ENCODE results near the gene RRAD.
"Not testable (repeated sequence)": the region's sequence is repeated elsewhere in the genome, so short reads cannot be mapped to it uniquely, and the experiment has no call there.

The RRAD gene

GRCh38 chr16:66961065-66961744 is 35.9 kb upstream of the RRAD start, which contains the start of gene CES3:
Gene CES3 (plus strand): TSS chr16:66961266. CDS start chr16:66961308, 42 bp downstream.
- no peak within 1 kb of the TSS for H3K4me3 ChIP-seq (ENCODE audit: insufficient read depth, low read depth, low read length, poor library complexity, severe bottlenecking)
- no peaks in the 10 kb centered on the region for H3K27me3 ChIP-seq (replicated peaks; ENCODE audit: control insufficient read depth, insufficient read depth, low read length, poor library complexity, severe bottlenecking)
- H3K9me3 ChIP-seq (ENCODE audit: control insufficient read depth, low read length): no peaks in the 10 kb centered on the region
- no peaks in the 10 kb centered on the region for H3K36me3 ChIP-seq (ENCODE audit: control insufficient read depth, insufficient read depth, low read length)
- DNase-seq: peak; percentile 8 to 28 (median 21)
- H3K4me1 ChIP-seq (ENCODE audit: control insufficient read depth, insufficient read depth, low read length, poor library complexity, severe bottlenecking): no peaks in the 10 kb centered on the region
- H3K27ac ChIP-seq (ENCODE audit: insufficient read depth, low read length, poor library complexity, severe bottlenecking): no peak within 1 kb of the TSS

- Histone ChIP-seq H3K27ac (ENCODE audit: insufficient read depth, low read length, poor library complexity, severe bottlenecking) (no peak overlapping the region), H3K9me3 (ENCODE audit: control insufficient read depth, low read length) (no peaks in the 10 kb centered on the region)
Observed at GRCh38 chr16:66960270-66960669, 34.9 kb upstream of the RRAD start.

GRCh38 chr16:66959704-66960161 is 34.4 kb upstream of the RRAD start:
- Histone ChIP-seq H3K27ac (ENCODE audit: insufficient read depth, low read length, poor library complexity, severe bottlenecking) (no peak overlapping the region), H3K27me3 (replicated peaks; ENCODE audit: control insufficient read depth, insufficient read depth, low read length, poor library complexity, severe bottlenecking) (no peaks in the 10 kb centered on the region), H3K9me3 (ENCODE audit: control insufficient read depth, low read length) (no peaks in the 10 kb centered on the region), H3K36me3 (ENCODE audit: control insufficient read depth, insufficient read depth, low read length) (no peaks in the 10 kb centered on the region), H3K4me3 (ENCODE audit: insufficient read depth, low read depth, low read length, poor library complexity, severe bottlenecking) (no peak overlapping the region), H3K4me1 (ENCODE audit: control insufficient read depth, insufficient read depth, low read length, poor library complexity, severe bottlenecking) (no peaks in the 10 kb centered on the region)
- DNase-seq: no peak

More at GRCh38 chr16:66960270-66960669, 34.9 kb upstream of the RRAD start:
- no peak for DNase-seq
- no peaks in the 10 kb centered on the region for H3K27me3 ChIP-seq (replicated peaks; ENCODE audit: control insufficient read depth, insufficient read depth, low read length, poor library complexity, severe bottlenecking)
- no peak overlapping the region for H3K4me3 ChIP-seq (ENCODE audit: insufficient read depth, low read depth, low read length, poor library complexity, severe bottlenecking)
- no peaks in the 10 kb centered on the region for H3K36me3 ChIP-seq (ENCODE audit: control insufficient read depth, insufficient read depth, low read length)
- no peaks in the 10 kb centered on the region for H3K4me1 ChIP-seq (ENCODE audit: control insufficient read depth, insufficient read depth, low read length, poor library complexity, severe bottlenecking)

GRCh38 chr16:66958857-66959703 is 33.7 kb upstream of the RRAD start:
- H3K9me3 ChIP-seq (ENCODE audit: control insufficient read depth, low read length): no peaks in the 10 kb centered on the region
- H3K27ac ChIP-seq (ENCODE audit: insufficient read depth, low read length, poor library complexity, severe bottlenecking): no peak overlapping the region
- H3K4me3 ChIP-seq (ENCODE audit: insufficient read depth, low read depth, low read length, poor library complexity, severe bottlenecking): no peak overlapping the region

GRCh38 chr16:66956154-66956457 is 30.8 kb upstream of the RRAD start:
- H3K27me3 ChIP-seq (replicated peaks; ENCODE audit: control insufficient read depth, insufficient read depth, low read length, poor library complexity, severe bottlenecking); H3K36me3 ChIP-seq (ENCODE audit: control insufficient read depth, insufficient read depth, low read length); H3K4me3 ChIP-seq (ENCODE audit: insufficient read depth, low read depth, low read length, poor library complexity, severe bottlenecking); H3K27ac ChIP-seq (ENCODE audit: insufficient read depth, low read length, poor library complexity, severe bottlenecking); H3K4me1 ChIP-seq (ENCODE audit: control insufficient read depth, insufficient read depth, low read length, poor library complexity, severe bottlenecking); H3K9me3 ChIP-seq (ENCODE audit: control insufficient read depth, low read length); DNase-seq: not testable (repeated sequence)

More at GRCh38 chr16:66958857-66959703, 33.7 kb upstream of the RRAD start:
- H3K36me3 ChIP-seq (ENCODE audit: control insufficient read depth, insufficient read depth, low read length): no peaks in the 10 kb centered on the region
- no peaks in the 10 kb centered on the region for H3K27me3 ChIP-seq (replicated peaks; ENCODE audit: control insufficient read depth, insufficient read depth, low read length, poor library complexity, severe bottlenecking)
- no peak for DNase-seq
- no peaks in the 10 kb centered on the region for H3K4me1 ChIP-seq (ENCODE audit: control insufficient read depth, insufficient read depth, low read length, poor library complexity, severe bottlenecking)

GRCh38 chr16:66955363-66956153 is 30.2 kb upstream of the RRAD start:
- H3K9me3 ChIP-seq (ENCODE audit: control insufficient read depth, low read length); H3K27me3 ChIP-seq (replicated peaks; ENCODE audit: control insufficient read depth, insufficient read depth, low read length, poor library complexity, severe bottlenecking); DNase-seq; H3K36me3 ChIP-seq (ENCODE audit: control insufficient read depth, insufficient read depth, low read length); H3K4me1 ChIP-seq (ENCODE audit: control insufficient read depth, insufficient read depth, low read length, poor library complexity, severe bottlenecking); H3K4me3 ChIP-seq (ENCODE audit: insufficient read depth, low read depth, low read length, poor library complexity, severe bottlenecking); H3K27ac ChIP-seq (ENCODE audit: insufficient read depth, low read length, poor library complexity, severe bottlenecking): not testable (repeated sequence)

- H3K36me3 ChIP-seq (ENCODE audit: control insufficient read depth, insufficient read depth, low read length): no peaks in the 10 kb centered on the region
- peak; percentile 34 to 60 (median 48) for DNase-seq
- no peaks in the 10 kb centered on the region for H3K9me3 ChIP-seq (ENCODE audit: control insufficient read depth, low read length)
- H3K4me3 ChIP-seq (ENCODE audit: insufficient read depth, low read depth, low read length, poor library complexity, severe bottlenecking): no peak overlapping the region
- H3K4me1 ChIP-seq (ENCODE audit: control insufficient read depth, insufficient read depth, low read length, poor library complexity, severe bottlenecking): no peaks in the 10 kb centered on the region
- H3K27ac ChIP-seq (ENCODE audit: insufficient read depth, low read length, poor library complexity, severe bottlenecking): no peak overlapping the region
- peaks cover 12% of the 10 kb centered on the region for H3K27me3 ChIP-seq (replicated peaks; ENCODE audit: control insufficient read depth, insufficient read depth, low read length, poor library complexity, severe bottlenecking)
Observed at GRCh38 chr16:66954097-66954659, 28.8 kb upstream of the RRAD start.

GRCh38 chr16:66953462-66954096 is 28.2 kb upstream of the RRAD start:
- Histone ChIP-seq H3K27ac (ENCODE audit: insufficient read depth, low read length, poor library complexity, severe bottlenecking) (no peak overlapping the region), H3K4me3 (ENCODE audit: insufficient read depth, low read depth, low read length, poor library complexity, severe bottlenecking) (no peak overlapping the region), H3K27me3 (replicated peaks; ENCODE audit: control insufficient read depth, insufficient read depth, low read length, poor library complexity, severe bottlenecking) (peaks cover 18% of the 10 kb centered on the region), H3K9me3 (ENCODE audit: control insufficient read depth, low read length) (no peaks in the 10 kb centered on the region), H3K4me1 (ENCODE audit: control insufficient read depth, insufficient read depth, low read length, poor library complexity, severe bottlenecking) (peaks cover 5% of the 10 kb centered on the region), H3K36me3 (ENCODE audit: control insufficient read depth, insufficient read depth, low read length) (no peaks in the 10 kb centered on the region)
- DNase-seq: no peak

- H3K4me3 ChIP-seq (ENCODE audit: insufficient read depth, low read depth, low read length, poor library complexity, severe bottlenecking): no peak overlapping the region
- H3K27me3 ChIP-seq (replicated peaks; ENCODE audit: control insufficient read depth, insufficient read depth, low read length, poor library complexity, severe bottlenecking): peaks cover 24% of the 10 kb centered on the region
- no peak for DNase-seq
- H3K9me3 ChIP-seq (ENCODE audit: control insufficient read depth, low read length): no peaks in the 10 kb centered on the region
- H3K27ac ChIP-seq (ENCODE audit: insufficient read depth, low read length, poor library complexity, severe bottlenecking): no peak overlapping the region
- H3K36me3 ChIP-seq (ENCODE audit: control insufficient read depth, insufficient read depth, low read length): no peaks in the 10 kb centered on the region
- peaks cover 9% of the 10 kb centered on the region for H3K4me1 ChIP-seq (ENCODE audit: control insufficient read depth, insufficient read depth, low read length, poor library complexity, severe bottlenecking)
Observed at GRCh38 chr16:66952430-66953110, 27.2 kb upstream of the RRAD start.

Data from effector memory CD4-positive, alpha-beta T cell (primary cell).